Glomerular visceral epithelial cell (primary cell): ENCODE measurements around the gene IFIT5.
A peak's percentile ranks its signal among the peaks of the same experiment; 100 is the strongest.
"Not testable (repeated sequence)": the region's sequence is repeated elsewhere in the genome, so short reads cannot be mapped to it uniquely, and the experiment has no call there.

Experiments used
- DNase-seq: peaks from one replicate; pipeline ENCODE4 v3.0.0-alpha.2; 2016; ENCODE audit errors: extremely low spot score

Gene IFIT5

DNA sequence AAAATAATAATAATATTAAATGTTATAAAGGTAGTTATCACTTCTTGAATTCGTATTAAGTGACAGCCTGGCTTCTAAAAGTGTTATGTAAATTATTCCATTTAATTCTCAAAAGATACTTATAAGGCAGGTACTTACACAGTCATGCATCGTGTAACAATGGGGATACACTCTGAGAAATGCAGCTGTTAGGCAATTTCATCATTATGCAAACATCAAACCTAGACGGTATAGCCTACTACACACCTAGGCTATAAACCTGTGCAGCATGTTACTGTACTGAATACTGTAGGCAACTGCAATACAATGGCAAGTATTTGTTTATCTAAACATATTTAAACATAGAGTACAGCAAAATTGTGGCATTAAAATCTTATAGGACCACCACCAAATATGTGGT, 20.5 kb upstream of the IFIT5 start:
- no peak for DNase-seq

DNA sequence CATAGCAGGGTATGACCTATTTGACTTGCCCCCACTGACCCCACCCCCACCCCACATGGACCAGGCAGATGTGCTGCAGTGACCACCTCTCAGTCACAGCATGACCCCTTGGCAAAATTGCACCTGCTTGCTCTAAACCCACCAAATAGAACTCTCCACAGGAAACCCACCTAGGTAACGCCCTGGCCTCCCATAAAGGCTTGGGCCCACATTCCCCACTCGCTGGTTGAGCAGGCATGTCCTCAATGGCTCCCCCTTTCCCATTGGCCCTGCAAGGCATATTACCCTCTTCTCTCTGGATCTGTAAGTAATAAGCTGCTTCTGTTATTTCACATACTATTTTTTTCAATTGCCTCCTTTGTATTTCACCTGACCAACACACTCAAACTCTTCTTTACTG, 19.2 kb upstream of the IFIT5 start:
- no peak for DNase-seq

DNA sequence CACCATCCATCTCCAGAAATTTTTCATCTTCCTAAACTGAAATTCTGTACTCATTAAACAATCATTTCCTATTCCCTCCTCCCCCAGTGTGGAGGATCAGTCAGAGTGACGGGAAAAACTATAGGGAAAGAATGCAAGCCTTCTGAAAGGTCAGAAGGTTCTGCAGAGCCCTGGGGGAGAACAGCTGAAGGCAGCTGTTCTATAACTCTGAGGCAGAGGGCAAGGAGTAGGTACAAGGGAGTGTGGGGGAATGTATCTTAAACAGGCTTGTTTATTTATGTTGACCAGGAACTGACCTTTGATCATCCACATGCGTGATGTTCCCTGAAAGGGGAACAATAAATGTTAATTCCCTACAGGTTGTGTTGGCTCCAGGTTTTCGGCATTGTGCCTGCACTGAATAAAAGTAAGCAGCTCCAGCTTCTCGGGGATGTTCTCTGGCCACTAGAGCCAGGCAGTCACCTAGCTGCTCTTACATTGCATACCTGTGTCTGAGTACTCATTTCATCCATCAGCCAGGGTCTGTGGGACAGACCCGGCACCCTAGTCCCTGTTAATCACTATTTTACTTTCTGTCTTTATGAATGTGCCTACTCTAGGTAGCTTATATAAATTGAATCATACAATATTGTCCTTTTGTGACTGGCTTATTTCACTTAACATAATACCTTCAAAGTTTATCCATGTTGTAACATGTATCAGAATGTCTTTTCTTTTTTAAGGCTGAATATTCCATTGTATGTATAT, 16.2 kb upstream of the IFIT5 start:
- DNase-seq = no peak

DNA sequence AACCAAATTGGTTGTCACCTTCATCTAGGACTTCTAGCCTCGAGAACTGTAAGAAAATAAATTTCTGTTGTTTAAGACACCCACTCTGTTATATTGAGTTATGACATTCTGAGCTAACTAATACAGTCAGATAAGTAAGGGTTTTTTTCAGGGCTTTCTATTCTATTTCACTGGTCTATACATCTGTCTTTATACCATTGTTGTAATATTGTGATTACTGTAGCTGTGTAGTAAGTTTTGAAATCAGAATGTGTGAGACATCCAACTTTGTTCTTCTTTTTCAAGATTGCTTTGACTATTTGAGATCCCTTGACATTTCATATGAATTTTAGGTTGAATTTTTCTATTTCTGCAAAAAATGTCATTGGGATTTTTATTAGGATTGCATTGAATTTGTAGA, 14.4 kb upstream of the IFIT5 start:
- DNase-seq = no peak

DNA sequence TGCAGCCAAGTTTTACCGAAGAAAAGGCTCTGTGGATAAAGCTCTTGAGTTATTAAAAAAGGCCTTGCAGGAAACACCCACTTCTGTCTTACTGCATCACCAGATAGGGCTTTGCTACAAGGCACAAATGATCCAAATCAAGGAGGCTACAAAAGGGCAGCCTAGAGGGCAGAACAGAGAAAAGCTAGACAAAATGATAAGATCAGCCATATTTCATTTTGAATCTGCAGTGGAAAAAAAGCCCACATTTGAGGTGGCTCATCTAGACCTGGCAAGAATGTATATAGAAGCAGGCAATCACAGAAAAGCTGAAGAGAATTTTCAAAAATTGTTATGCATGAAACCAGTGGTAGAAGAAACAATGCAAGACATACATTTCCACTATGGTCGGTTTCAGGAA, 11.3 kb upstream of the IFIT5 start:
- no peak for DNase-seq

DNA sequence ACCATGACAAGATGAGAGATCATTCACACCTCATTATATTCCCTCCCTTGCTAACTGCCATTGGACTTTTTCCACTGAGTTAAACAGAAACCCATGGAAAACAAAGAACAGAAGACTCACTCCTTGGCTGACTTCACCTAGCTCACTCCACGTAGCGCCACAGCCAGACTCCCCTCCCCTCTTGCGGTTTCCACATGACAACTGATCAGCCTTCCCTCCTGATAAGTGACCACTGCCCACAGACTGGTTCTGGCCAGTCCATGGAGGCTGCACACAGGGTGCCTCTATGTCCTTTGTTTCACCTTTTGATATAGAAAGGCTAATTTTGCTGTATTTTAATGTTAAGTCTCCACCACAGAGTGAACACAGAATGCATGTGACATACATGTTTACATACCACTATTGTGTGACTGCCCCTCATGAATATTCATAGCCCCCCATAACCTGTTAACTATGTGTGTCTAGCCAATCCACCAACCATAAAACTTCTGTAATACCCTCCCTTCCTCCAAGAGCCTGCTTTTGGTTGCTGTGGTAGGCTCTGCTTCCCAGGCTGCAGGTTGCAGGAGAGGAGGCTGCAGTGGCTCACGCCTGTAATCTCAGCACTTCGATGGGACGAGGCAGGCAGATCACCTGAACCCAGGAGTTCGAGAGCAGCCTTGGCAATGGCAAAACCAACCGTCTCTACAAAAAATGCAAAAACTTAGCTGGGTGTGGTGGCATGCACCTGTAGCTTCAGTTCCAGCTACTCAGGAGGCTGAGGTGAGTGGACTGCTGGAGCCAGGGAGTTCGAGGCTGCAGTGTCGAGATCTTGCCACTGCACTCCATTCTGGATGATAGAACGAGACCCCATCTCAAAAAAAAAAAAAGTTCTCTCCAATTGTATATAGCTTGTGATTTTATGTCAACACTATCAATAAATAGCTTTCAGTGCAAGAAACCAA, 10.0 kb upstream of the IFIT5 start:
- peak; percentile 13 for DNase-seq

DNA sequence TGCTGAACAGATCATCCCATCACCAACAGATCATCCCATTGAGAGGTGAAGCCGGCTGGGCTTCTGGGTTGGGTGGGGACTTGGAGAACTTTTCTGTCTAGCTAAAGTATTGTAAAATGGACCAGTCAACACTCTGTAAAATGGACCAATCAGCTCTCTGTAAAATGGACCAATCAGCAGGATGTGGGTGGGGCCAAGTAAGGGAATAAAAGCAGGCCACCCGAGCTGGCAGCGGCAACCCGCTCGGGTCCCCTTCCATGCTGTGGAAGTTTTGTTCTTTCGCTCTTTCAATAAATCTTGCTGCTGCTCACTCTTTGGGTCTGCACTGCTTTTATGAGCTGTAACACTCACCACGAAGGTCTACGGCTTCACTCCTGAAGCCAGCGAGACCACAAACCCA, 8.2 kb upstream of the IFIT5 start:
- DNase-seq = not testable (repeated sequence)

DNA sequence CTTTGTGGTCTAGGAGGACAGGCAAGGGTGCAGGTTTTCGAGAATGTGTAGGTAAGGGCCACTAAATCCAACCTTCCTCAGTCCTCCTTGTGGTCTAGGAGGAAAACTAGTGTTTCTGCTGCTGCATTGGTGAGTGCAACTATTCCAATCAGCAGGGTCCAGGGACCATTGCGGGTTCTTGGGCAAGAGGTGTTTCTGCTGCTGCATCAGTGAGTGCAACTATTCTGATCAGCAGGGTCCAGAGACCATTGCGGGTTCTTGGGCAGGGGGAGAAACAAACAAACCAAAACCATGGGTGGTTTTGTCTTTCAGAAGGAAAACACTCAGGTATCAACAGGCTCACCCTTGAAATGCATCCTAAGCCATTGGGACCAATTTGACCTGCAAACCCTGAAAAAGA, 6.6 kb upstream of the IFIT5 start:
- not testable (repeated sequence) for DNase-seq

DNA sequence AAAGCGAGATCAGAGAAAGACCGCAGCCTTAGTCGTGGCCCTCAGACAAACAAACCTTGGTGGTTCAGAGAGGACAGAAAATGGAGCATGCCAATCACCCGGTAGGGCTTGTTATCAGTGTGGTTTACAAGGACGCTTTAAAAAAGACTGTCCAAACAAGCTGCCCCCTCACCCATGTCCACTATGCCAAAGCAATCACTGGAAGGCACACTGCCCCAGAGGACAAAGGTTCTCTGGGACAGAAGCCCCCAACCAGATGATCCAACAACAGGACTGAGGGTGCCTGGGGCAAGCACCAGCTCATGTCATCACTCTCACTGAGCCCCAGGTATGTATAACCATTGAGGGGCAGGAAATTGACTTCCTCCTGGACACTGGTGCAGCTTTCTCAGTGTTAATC, 5.1 kb upstream of the IFIT5 start:
- not testable (repeated sequence) for DNase-seq

DNA sequence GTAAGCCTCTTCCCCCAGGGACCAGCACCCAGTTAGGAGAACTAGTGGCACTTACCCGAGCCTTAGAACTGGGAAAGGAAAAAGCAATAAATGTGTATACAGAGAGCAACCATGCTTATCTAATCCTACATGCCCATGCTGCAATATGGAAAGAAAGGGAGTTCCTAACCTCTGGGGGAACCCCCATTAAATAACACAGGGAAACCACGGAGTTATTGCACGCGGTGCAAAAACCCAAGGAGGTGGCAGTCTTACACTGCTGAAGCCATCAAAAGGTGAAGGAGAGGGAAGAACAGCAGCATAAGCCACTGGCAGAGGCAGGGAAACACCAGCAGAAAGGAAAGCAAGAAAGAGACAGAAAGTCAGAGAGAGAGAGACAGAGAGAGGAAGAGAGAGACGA, 3.8 kb upstream of the IFIT5 start:
- not testable (repeated sequence) for DNase-seq

DNA sequence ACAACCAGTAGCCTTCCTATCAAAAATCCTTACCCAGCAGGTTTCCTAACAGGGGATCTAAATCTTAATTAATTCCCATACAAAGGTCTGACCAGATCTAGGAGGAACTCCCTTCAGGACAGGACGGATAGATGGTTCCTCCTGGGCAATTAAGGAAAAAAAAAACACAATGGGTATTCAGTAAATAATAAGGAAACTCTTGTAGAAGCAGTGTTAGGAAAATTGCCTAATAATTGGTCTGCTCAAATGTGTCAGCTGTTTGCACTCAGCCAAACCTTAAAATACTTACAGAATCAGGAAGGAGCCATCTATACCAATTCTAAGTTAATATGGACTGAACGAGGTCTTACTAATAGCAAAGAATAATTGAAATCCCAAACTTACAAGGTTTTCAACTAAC, 3.2 kb upstream of the IFIT5 start:
- not testable (repeated sequence) for DNase-seq

DNA sequence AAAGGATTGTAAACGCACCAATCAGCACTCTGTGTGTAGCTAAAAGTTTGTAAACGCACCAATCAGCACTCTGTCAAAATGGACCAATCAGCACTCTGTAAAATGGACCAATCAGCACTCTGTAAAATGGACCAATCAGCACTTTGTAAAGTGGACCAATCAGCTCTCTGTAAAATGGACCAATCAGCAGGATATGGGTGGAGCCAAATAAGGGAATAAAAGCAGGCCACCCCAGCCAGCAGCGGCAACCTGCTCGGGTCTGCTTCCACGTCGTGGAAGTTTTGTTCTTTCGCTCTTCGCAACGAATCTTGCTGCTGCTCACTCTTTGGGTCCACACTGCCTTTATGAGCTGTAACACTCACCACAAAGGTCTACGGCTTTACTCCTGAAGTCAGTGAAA, 2.1 kb upstream of the IFIT5 start:
- DNase-seq = not testable (repeated sequence)

DNA sequence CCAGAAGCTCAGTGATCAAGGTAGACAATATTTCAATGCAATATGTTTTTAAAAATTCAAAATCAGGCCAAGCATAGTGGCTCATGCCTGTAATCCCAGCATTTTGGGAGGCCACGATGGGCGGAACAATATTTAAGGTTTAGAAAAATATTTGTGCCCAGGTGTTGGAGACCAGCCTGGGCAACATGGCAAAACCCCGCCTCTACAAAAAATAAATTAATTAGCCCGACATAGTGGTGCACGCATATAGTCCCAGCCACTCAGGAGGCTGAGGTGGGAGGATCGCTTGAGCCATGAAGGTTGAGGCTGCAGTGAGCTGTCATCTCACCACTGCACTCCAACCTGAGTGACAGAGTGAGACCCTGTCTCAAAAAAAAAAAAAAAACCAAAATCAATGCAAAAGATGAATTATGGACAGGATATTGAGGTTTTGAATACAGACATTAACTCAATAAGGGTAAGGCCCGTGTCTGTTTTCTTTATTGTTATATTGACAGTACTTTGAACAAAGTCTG, 913 bp upstream of the IFIT5 start:
- DNase-seq = no peak

DNA sequence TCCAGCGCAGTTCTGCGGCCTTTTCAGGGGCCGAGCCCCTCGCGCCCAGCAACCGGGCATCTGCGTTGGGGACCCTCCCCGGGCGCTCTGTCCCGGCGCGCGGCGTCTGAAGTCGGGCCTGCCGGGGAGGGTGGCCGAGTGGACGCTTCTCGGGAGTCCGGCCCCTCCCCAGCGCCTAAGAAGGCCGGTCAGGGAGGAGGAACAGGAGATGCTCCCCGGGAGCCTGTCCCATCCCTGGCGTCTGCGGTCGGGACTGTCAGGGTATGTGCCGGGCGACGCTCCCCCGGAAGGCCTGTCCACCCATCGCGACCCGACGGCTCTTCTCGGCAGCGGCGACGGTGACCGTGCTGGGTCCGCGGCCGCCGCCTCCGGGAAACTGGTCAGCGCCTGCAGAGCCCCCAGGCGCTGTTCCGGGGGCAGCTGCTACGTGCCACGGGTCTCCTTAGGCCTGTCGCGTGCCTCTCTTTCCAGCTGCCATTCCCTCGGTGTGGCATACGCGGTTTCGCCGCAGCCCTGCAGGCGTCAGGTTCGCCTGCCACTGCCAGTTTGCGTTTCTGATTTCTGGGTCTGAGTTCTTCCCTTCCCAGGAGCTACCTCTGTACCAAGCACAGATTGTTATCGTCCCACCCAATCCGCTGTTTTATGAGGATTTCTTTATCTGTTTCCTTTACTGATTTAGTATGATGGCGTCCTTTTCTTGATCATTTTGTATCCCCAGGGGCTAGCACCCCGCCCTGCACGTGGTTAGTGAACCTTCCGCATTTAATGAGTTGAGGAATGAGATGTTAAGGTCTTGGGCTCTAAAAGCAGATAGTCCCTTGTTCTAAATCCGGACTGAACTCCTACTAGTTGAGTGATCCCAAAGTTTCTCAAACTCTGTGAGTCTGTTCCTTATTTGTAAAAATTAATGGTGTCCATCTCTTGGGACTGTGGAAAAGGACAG, 782 bp downstream of the IFIT5 start:
- peak; percentile 41 for DNase-seq

DNA sequence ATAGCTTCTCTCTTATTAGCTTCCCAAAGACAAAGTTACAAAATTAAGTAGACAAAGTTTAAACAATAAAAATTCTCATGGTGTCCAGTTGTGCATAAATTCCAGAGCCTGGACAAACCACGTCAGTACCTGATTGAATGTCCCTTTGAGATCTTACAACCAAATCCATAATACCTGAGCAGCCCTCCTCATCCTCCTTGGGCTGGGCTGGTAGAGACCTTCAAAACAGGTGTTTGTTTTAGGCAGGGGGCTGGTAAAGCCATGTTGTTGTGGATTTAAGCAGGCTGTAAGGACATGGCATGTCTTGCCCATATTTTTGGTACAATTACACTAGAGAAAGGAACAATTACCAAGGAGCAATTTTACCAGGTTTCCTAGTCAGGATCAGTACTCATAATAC, 2.1 kb downstream of the IFIT5 start:
- no peak for DNase-seq

DNA sequence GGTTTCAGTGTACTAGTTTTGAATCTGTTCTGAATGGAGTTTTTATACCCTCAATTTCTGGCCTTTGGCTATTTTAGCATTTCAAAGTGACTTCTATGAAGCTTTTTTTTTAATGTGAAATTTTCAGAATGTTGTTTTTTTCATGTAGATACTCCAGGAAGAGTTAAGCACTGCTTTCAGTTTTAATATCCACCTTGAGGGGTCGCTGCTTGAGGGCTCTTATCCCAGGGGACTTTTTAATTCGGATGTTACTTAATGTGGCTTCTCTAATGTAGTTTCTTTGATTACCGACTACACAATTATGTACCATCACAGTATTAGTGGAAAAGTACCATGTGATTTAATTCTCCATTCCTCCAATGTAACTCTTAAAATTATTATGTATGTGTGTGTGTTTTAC, 5.2 kb downstream of the IFIT5 start:
- DNase-seq = peak; percentile 17

DNA sequence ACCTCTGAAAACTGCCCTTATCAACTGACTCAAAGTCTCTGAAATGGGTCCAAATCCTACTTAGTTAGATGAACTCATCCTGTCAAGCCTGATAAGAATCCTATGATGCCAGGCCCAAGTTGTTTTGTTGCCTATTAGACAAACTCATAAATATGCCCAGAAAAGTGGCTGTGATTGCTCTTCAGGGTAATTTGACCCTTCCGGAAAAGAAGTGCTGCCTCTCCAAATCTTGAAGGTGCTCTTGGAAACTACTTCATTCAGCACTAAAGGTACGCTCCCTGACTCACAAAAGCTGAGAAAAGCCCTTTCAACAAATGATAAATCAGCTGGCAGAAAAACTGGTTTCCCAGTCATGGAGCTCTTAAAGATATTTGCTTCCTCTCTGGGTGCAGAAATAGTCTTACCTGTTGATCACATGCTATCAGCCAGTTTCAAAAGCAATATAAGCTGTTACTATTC, 6.7 kb downstream of the IFIT5 start:
- DNase-seq = no peak

DNA sequence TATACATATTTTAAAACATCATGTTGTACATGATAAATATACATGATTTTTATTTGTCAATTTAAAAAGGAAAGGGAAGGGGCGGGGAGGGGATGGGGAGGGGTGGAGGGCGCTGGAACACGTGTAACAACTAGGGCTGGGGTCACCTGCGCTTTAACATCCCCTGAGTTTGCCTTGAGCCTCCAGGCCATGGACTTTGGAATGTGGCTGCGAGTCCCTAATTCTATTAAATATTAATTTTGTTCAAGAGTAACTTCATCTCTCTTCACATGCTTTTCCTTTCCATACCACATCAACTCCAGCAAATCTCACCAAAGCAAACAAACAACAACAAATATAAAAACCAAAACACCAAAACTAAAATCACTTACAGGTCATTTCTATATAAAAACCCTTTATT, 10.6 kb downstream of the IFIT5 start:
- DNase-seq = no peak

DNA sequence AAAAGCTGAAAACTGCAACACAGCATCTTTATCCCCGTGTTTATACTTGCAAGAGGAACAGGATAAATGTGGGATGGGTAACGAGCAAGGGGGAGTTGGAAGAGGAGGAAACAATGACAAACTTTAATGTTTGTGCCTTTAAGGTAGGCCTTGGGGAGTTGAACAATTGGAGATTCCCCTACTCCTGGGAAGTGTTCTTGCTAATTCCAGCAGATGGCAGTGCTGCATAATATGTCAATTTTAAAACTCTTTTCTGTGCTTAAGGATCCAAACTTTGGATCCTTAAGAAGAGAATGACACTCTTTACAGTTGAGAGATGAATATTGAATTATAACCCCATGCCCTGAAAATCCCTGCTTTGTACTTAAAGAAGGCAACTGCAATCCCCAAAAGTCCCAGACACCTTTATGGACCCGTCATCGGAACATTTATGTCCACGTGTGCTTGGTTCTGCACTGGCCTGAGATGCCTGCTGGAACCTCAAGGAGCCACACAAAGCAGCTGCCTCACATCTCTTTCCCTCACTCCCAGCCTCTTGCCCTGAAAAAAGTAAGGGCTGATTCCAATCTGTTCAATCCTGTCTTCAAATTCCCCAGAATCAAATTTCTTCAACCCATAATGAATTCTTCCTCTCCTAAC, 12.0 kb downstream of the IFIT5 start:
- DNase-seq = peak; percentile 67

DNA sequence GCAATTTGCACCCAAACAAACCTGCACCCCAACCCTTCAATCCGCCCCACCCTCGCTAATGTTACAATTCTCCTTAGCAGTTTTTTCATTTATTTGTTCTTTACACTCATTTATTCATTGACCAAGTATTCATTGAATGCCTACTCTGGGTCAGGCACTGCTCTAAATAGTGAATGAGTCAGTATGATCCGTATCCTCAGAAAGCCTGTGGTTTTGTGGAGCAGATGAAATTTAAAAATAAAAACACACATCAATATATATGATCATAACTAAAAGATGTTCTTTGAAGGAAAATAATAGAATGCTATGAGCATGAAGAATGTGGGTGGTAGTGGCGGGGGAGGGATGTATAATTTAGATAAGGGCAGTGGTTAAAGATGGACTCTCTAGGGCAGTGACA, 13.3 kb downstream of the IFIT5 start:
- DNase-seq = peak; percentile 54

DNA sequence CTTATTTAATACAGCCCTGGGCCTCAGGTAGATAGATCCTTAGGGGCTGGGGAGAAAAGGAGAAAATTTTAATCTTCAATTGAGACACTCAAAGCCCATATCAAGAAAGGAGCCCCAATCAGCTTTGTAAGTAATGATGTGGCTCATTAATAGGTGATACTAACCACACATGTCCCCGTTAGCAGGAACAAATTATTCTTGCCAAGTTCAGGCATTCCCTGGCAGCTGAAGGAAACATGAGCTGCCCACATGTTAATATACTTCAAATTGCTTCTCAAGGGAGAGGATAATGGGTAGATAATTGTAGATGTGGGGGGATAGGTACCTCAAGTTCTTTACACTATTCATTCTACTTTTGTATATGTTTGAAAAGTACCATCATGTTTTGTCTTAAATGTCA, 14.5 kb downstream of the IFIT5 start:
- no peak for DNase-seq
